Naive B cell (primary cell): Measurements from ENCODE around the gene BID. TPM values are rescaled to one million over a fixed set of nuclear protein-coding genes. Genes with fewer than 3 reads are reported as not detected.
"Not testable (repeated sequence)": the region's sequence is repeated elsewhere in the genome, so short reads cannot be mapped to it uniquely, and the experiment has no call there.

Source experiments
- ATAC-seq, 2 donors: fragments of 150-1000 bp; cut with Tn5 transposase; 2 replicates each; pipeline ENCODE4 v1.10.0; 2021; ENCODE audit warnings: low read depth in 2 of 2, mild to moderate bottlenecking in 2 of 2, moderate library complexity in 2 of 2
- DNase-seq: peaks from one replicate; pipeline ENCODE4 v3.0.0; 2022
- H3K27ac Mint-ChIP-seq, 6 donors: one replicate each; pipeline ENCODE4 v1.8.0; 2020 to 2022; ENCODE audit warnings: mild to moderate bottlenecking in 6 of 6, mixed read lengths in 6 of 6, moderate library complexity in 5 of 6, inconsistent platforms in 2 of 6
- H3K27me3 Mint-ChIP-seq, 3 donors: one replicate each; pipeline ENCODE4 v1.8.0; 2021 to 2022; ENCODE audit warnings: mixed read lengths in 3 of 3, mild to moderate bottlenecking in 1 of 3
- H3K36me3 Mint-ChIP-seq, 2 donors: one replicate each; pipeline ENCODE4 v1.8.0; 2020 to 2022; ENCODE audit warnings: mixed read lengths in 2 of 2, inconsistent platforms in 1 of 2, mild to moderate bottlenecking in 1 of 2
- H3K4me1 Mint-ChIP-seq, 3 donors: one replicate each; pipeline ENCODE4 v1.8.0; 2020 to 2022; ENCODE audit warnings: mixed read lengths in 3 of 3, inconsistent platforms in 1 of 3, mild to moderate bottlenecking in 1 of 3, moderate library complexity in 1 of 3
- H3K4me3 Mint-ChIP-seq, 8 donors: one replicate each; pipeline ENCODE4 v1.8.0; 2020 to 2022; ENCODE audit warnings: mild to moderate bottlenecking in 8 of 8, mixed read lengths in 8 of 8, moderate library complexity in 8 of 8, inconsistent platforms in 2 of 8
- H3K9me3 Mint-ChIP-seq, 7 donors: one replicate each; pipeline ENCODE4 v1.8.0; 2020 to 2022; ENCODE audit warnings: mixed read lengths in 7 of 7, mild to moderate bottlenecking in 5 of 7, inconsistent platforms in 2 of 7, moderate library complexity in 1 of 7
- polyA plus RNA-seq, 6 donors: library from polyadenylated mRNA; unstranded; fragments of 300-500 nt; fragmentation: Illumina TruSeq; gene quantifications; one replicate each; pipeline ENCODE4 v1.2.3, GENCODE V29; 2021; ENCODE audit warnings: low read depth in 6 of 6

BID gene
- polyA plus RNA-seq, 6 donors from 2014 or later: 18.2 to 29.9 (median 23.1) TPM

GRCh38 chr22:17767233-17768065 lies 6.8 kb downstream of the BID start:
- H3K9me3 Mint-ChIP-seq: no peaks in the 10 kb centered on the region
- ATAC-seq (no peak), DNase-seq (no peak)
- peak overlapping the region in 1 of 8 donors; percentile 65 for H3K4me3 Mint-ChIP-seq
- H3K4me1 Mint-ChIP-seq: peaks cover 32 to 54% (median 38%) of the 10 kb centered on the region in 3 donors
- H3K36me3 Mint-ChIP-seq: no peaks in the 10 kb centered on the region
- H3K27me3 Mint-ChIP-seq: no peaks in the 10 kb centered on the region
- H3K27ac Mint-ChIP-seq: peak overlapping the region in 4 of 6 donors; percentile 11 to 78 (median 43)

DNA sequence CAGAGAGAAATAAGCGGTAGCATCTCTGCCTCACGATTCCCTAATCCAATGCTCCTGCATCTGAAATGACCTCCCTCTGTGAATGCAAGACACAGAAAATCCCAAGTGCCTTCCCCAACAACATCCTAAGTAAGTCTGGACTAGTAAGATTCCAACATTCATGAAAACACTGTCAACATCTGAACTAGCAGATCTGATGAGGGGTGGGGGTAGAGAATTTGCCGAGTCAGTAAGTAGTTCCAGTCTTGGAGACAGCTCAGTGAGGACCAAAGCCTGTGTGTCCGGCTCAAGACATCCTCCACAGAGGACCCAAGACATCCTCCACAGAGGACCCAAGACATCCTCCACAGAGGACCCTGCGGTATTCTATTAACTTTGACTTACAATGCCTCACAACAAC lies 9.4 kb downstream of the BID start:
- ATAC-seq, DNase-seq, H3K4me3 Mint-ChIP-seq, H3K27me3 Mint-ChIP-seq, H3K9me3 Mint-ChIP-seq, H3K36me3 Mint-ChIP-seq: not testable (repeated sequence)
- Mint-ChIP-seq H3K4me1 (peaks cover 14 to 45% (median 16%) of the 10 kb centered on the region in 3 donors), H3K27ac (peak overlapping the region in 1 of 6 donors; percentile 76)

DNA sequence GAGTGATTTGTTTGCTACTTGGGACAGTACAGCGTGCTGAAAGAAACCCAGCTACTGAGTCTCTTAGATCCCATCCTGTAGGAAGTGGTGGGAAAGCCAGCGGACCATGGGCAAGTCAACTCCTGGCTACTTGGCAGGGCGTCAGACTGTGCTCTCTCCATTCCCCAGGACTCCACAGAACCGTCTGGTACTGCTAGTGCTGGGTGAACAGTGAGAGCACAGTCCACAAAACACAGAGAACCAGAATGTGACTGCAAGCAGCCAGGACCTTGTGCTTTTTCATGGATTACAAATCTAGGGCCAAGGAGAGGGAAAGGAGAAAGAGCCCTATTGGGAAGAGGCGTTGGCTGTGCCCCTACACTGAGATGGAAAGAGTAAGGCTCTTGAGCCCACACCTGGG lies 10.2 kb downstream of the BID start:
- H3K9me3 Mint-ChIP-seq: no peaks in the 10 kb centered on the region
- H3K27ac Mint-ChIP-seq: peak overlapping the region in 4 of 6 donors; percentile 44 to 83 (median 70)
- DNase-seq (no peak), ATAC-seq (no peak)
- H3K36me3 Mint-ChIP-seq: no peaks in the 10 kb centered on the region
- H3K4me1 Mint-ChIP-seq: peaks cover 13 to 40% (median 14%) of the 10 kb centered on the region in 3 donors
- H3K4me3 Mint-ChIP-seq: peak overlapping the region in 1 of 8 donors; percentile 21
- H3K27me3 Mint-ChIP-seq: no peaks in the 10 kb centered on the region

DNA sequence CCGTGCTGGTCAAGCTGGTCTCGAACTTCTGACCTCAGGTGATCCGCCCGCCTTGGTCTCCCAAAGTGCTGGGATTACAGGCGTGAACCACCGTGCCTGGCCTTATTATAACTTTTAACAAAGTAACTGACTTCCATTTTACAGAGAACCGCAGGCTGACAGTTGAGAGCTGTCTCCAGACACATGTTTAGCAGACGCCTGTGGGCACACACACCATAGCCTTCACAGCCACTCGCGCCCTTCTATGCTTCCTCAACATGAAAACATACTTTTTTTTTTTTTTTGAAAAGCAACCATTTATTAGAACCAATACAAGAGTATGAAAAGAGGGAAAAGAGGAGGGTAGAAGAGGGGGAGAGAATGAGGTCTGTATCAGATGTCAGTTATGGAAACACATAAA lies 10.8 kb downstream of the BID start:
- not testable (repeated sequence) for H3K9me3 Mint-ChIP-seq, H3K27me3 Mint-ChIP-seq, DNase-seq, ATAC-seq, H3K36me3 Mint-ChIP-seq, H3K4me3 Mint-ChIP-seq
- Mint-ChIP-seq H3K4me1 (peaks cover 13 to 43% (median 18%) of the 10 kb centered on the region in 3 donors), H3K27ac (peak overlapping the region in 5 of 6 donors; percentile 10 to 88 (median 22))

GRCh38 chr22:17761138-17761488 lies 13.2 kb downstream of the BID start:
- DNase-seq (no peak), ATAC-seq (no peak)
- no peaks in the 10 kb centered on the region for H3K36me3 Mint-ChIP-seq
- H3K4me1 Mint-ChIP-seq: peaks cover 12 to 40% (median 13%) of the 10 kb centered on the region in 3 donors
- H3K27ac Mint-ChIP-seq: peak overlapping the region in 1 of 6 donors; percentile 71
- H3K9me3 Mint-ChIP-seq: no peaks in the 10 kb centered on the region
- H3K4me3 Mint-ChIP-seq: no peak overlapping the region
- no peaks in the 10 kb centered on the region for H3K27me3 Mint-ChIP-seq

GRCh38 chr22:17754233-17754925 lies 19.9 kb downstream of the BID start:
- no peak overlapping the region for H3K4me3 Mint-ChIP-seq
- no peaks in the 10 kb centered on the region for H3K9me3 Mint-ChIP-seq
- DNase-seq: no peak
- peak overlapping the region in 2 of 6 donors; percentile 29 to 39 for H3K27ac Mint-ChIP-seq
- peaks cover 4 to 9% (median 9%) of the 10 kb centered on the region in 3 donors for H3K4me1 Mint-ChIP-seq
- no peaks in the 10 kb centered on the region for H3K36me3 Mint-ChIP-seq
- H3K27me3 Mint-ChIP-seq: no peaks in the 10 kb centered on the region
- ATAC-seq: peak; percentile 49 to 64

GRCh38 chr22:17753401-17753989 lies 20.8 kb downstream of the BID start:
- DNase-seq: no peak
- ATAC-seq: no peak
- Mint-ChIP-seq H3K36me3 (no peaks in the 10 kb centered on the region), H3K27ac (peak overlapping the region in 1 of 6 donors; percentile 54), H3K27me3 (no peaks in the 10 kb centered on the region), H3K4me1 (peaks cover 4 to 7% (median 6%) of the 10 kb centered on the region in 3 donors), H3K9me3 (no peaks in the 10 kb centered on the region), H3K4me3 (no peak overlapping the region)

DNA sequence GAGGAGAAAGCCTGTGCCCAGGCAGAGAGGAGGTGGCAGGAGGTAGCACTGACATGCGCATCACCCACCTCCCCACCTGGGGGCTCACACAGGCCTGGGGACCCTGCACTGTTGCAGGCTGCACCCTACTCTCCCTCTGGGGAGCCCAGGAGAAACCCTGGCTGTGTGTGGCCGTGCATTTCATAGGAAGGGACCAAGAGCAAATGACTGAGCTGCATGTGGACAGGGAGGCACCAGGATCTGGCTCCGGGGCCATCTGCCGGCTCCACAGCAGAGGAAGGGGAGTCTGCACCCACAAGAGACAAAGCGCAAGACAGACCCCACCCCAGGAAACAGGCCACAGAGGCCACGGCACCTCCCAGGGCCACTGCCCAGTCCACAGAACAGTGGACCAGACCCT lies 22.7 kb downstream of the BID start:
- Mint-ChIP-seq H3K36me3 (peaks cover 0 to 2% of the 10 kb centered on the region in 2 donors), H3K9me3 (no peaks in the 10 kb centered on the region), H3K27ac (peak overlapping the region in 1 of 6 donors; percentile 83), H3K27me3 (no peaks in the 10 kb centered on the region), H3K4me3 (no peak overlapping the region), H3K4me1 (peaks cover 3 to 4% (median 4%) of the 10 kb centered on the region in 3 donors)
- DNase-seq (no peak), ATAC-seq (no peak)

- H3K27ac Mint-ChIP-seq: peak overlapping the region in 3 of 6 donors; percentile 13 to 32 (median 20)
- peaks cover 0 to 4% (median under 1%) of the 10 kb centered on the region in 3 donors for H3K4me1 Mint-ChIP-seq
- H3K9me3 Mint-ChIP-seq: no peaks in the 10 kb centered on the region
- H3K36me3 Mint-ChIP-seq: peaks cover 0 to 7% of the 10 kb centered on the region in 2 donors
- no peak for ATAC-seq
- no peaks in the 10 kb centered on the region for H3K27me3 Mint-ChIP-seq
- no peak for DNase-seq
- H3K4me3 Mint-ChIP-seq: no peak overlapping the region
Observed at GRCh38 chr22:17749605-17750395, 24.5 kb downstream of the BID start.

DNA sequence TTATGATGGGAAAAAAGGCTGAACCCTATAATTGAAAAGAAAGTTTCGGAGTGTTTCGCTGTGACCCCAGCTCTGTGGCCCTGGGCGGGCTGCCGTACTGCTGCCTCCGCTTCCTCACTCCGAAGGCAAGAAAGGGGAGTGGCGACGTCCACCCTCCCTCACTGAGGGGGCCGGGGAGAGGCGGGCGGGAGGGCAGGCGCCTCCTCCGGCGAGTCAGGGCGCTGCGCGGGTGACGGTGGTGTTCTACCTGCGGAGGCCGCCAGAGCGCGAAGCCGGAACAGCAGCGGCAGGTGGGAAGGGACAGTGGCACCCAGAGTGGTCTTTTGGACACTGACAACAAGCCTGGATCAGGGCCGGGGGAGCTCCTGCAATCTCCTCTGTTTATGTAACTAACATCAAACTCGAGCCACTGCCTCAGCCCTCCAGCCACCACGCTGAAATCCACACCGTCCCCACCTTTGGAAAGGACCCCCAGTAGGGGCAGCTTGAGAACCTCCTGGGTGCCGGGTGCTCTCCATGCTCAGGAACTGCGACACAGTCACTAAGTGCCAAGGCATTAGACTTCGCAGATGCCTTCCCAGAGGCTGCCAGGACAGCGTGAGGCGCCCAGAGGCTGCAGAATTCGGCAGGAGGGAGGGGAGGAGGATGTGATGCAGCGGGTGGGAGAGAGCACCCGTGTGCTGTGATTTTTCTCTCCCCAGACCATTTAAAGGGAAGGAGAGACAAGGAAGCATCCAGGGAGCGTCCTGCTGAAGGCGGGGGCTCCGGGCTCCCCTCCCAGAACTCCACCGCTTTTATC lies 25.5 kb downstream of the BID start:
- Mint-ChIP-seq H3K27ac (peak overlapping the region in 1 of 6 donors; percentile 20), H3K4me3 (no peak overlapping the region), H3K36me3 (peaks cover 0 to 7% of the 10 kb centered on the region in 2 donors), H3K4me1 (peaks cover 0 to 3% (median 0%) of the 10 kb centered on the region in 3 donors), H3K27me3 (no peaks in the 10 kb centered on the region), H3K9me3 (no peaks in the 10 kb centered on the region)
- ATAC-seq: no peak
- DNase-seq: no peak

DNA sequence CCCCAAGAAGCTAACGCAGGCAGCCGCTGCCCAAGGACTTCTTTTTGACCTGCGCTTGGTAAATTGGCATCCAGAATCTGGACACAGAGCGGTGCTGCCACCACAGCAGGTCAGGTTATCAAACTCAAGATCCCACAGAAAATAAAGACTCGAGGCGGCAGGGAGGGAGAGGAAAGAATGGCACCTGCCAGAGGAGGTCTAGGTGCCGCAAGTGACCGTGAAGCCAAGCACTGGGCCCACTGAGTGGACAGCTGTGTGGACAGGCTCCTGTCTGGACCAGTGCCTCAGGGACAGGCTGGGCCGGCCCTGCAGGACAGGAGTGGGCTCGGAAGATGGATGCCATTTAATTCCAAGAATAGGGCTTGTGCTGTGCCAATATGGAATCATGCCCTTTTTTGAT lies 27.4 kb downstream of the BID start:
- H3K4me3 Mint-ChIP-seq: no peak overlapping the region
- peak overlapping the region in 1 of 6 donors; percentile 29 for H3K27ac Mint-ChIP-seq
- DNase-seq (no peak), ATAC-seq (no peak)
- no peaks in the 10 kb centered on the region for H3K27me3 Mint-ChIP-seq
- peaks cover 0 to 7% of the 10 kb centered on the region in 2 donors for H3K36me3 Mint-ChIP-seq
- peaks cover 0 to 6% (median 0%) of the 10 kb centered on the region in 3 donors for H3K4me1 Mint-ChIP-seq
- no peaks in the 10 kb centered on the region for H3K9me3 Mint-ChIP-seq

GRCh38 chr22:17744430-17744829 lies 29.8 kb downstream of the BID start:
- ATAC-seq (no peak), DNase-seq (no peak)
- Mint-ChIP-seq H3K36me3 (peaks cover 0 to 7% of the 10 kb centered on the region in 2 donors), H3K27me3 (no peaks in the 10 kb centered on the region), H3K9me3 (no peaks in the 10 kb centered on the region), H3K4me1 (peaks cover 0 to 6% (median 0%) of the 10 kb centered on the region in 3 donors), H3K27ac (peak overlapping the region in 3 of 6 donors; percentile 75 to 90 (median 88)), H3K4me3 (no peak overlapping the region)
